Retinal pigment epithelial cell (primary cell): ENCODE data around the gene SEMA6C.
"Not testable (repeated sequence)": the region's sequence is repeated elsewhere in the genome, so short reads cannot be mapped to it uniquely, and the experiment has no call there.

ENCODE experiments used
- DNase-seq: peaks from one replicate; pipeline ENCODE4 v3.0.0-alpha.2; 2010; ENCODE audit warnings: low read depth
- H3K4me3 ChIP-seq: 2 replicates; pipeline ENCODE4 v1.5.1; 2011; ENCODE audit warnings: mild to moderate bottlenecking, low read length, control low read depth, moderate library complexity
- CTCF ChIP-seq: conservative IDR thresholded peaks from 2 replicates; pipeline ENCODE4 v1.5.1; 2011; ENCODE audit warnings: low read depth, low read length, control low read depth, inconsistent platforms

Gene SEMA6C

GRCh38 chr1:151146412-151147131, at the start of gene SEMA6C:
TSS of gene SEMA6C (minus strand) at chr1:151146631. CDS start at chr1:151142621, 4,010 bp downstream.
- TF ChIP-seq CTCF = no peak
- peak; percentile 64 for DNase-seq
- H3K4me3 ChIP-seq = peak within 1 kb of the TSS; percentile 71

- H3K4me3 ChIP-seq = not testable (repeated sequence)
- DNase-seq = peak; percentile 82
Measured at GRCh38 chr1:151194894-151195594, 48.6 kb upstream of the SEMA6C start.

GRCh38 chr1:151193856-151194255, 47.4 kb upstream of the SEMA6C start:
- no peak overlapping the region for H3K4me3 ChIP-seq
- no peak for DNase-seq
- no peak for TF ChIP-seq CTCF

- TF ChIP-seq CTCF = no peak
- H3K4me3 ChIP-seq = no peak overlapping the region
- DNase-seq = no peak
Measured at GRCh38 chr1:151193304-151193703, 46.9 kb upstream of the SEMA6C start.

GRCh38 chr1:151192047-151192446, 45.6 kb upstream of the SEMA6C start:
- no peak for DNase-seq
- no peak overlapping the region for H3K4me3 ChIP-seq
- no peak for TF ChIP-seq CTCF

- no peak for TF ChIP-seq CTCF
- DNase-seq = peak; percentile 72
- H3K4me3 ChIP-seq = peak within 1 kb of the TSS; percentile 91
Measured at GRCh38 chr1:151189637-151190445, 43.4 kb upstream of the SEMA6C start, which contains the start of gene VPS72. TSS of gene VPS72 (minus strand) at chr1:151190197. CDS start at chr1:151190121, 76 bp downstream.

- peak overlapping the region; percentile 91 for H3K4me3 ChIP-seq
Measured at GRCh38 chr1:151188667-151189066, 42.2 kb upstream of the SEMA6C start.

GRCh38 chr1:151187205-151187604, 40.8 kb upstream of the SEMA6C start:
- DNase-seq = peak; percentile 92
- H3K4me3 ChIP-seq = no peak overlapping the region
- no peak for TF ChIP-seq CTCF

More at GRCh38 chr1:151188667-151189066, 42.2 kb upstream of the SEMA6C start:
- not testable (repeated sequence) for DNase-seq
